GM21619 (cell line): ENCODE results near the gene COX4I1.

Experiments
- ATAC-seq: cut with Tn5 transposase; IDR thresholded peaks from one replicate; pipeline ENCODE4 v1.9.1; 2021; ENCODE audit not compliant: unreplicated experiment

The COX4I1 gene

DNA sequence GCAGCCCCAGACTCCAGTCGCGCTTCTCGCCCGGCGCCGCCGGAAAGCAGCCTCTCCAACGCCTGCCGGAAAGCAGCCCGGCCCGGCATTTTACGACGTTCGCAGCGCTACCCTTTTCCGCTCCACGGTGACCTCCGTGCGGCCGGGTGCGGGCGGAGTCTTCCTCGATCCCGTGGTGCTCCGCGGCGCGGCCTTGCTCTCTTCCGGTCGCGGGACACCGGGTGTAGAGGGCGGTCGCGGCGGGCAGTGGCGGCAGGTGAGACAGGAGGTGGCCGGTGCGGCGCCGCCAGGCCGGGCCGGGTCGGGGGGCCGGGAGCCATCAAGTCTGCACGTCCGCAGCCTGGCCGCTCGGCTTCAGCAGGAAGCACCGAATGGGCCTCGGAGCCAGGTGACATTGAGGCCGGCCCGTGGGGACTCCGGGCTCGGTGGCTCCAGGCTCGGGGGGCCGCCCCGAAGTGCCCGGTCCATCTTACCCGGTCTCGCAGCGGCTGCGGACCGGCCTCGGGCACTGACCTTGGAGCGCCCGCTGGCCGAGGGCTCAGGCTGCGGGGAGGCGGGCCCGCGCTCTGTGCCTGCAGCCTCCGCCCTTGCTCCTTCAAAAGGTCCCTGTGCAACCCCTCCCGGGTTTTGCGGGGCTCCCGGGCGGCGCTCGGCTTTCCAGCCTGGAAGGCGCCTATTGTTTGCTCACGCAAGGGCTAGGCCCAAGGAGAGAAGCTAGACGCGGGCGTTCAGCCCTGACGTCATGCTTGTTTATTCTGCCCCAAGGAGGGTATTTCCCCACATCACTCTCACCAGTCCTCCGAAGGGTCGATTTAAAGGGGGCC lies at the start of gene COX4I1, which contains the start of gene EMC8:
COX4I1 (plus strand) TSS at position 199 of the 824 bp plus-strand sequence. CDS start 1,511 bp downstream, outside the sequence.
EMC8 (minus strand) TSS at position 48 of the 824 bp plus-strand sequence. CDS start 249 bp downstream, outside the sequence.
- peak; percentile 79 for ATAC-seq

DNA sequence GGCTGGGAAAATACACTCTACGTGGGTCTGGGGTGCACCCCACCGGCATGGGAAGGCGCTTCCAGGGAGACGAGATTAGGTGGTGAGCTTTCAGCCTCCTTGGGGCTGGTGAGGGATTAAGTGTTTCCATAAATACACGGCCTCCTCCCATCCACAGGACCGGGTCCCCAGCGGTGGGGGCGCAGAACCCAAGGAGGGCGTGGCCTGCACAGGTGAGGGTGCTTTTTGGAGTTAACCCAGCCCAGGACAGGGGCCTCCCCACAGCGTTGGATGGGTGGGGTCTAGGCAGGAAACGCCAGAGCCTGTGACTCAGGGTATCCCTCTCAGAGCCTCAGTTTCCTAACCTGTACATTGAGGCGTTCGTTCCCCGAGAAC lies 49.7 kb upstream of the COX4I1 start:
- ATAC-seq = no peak

DNA sequence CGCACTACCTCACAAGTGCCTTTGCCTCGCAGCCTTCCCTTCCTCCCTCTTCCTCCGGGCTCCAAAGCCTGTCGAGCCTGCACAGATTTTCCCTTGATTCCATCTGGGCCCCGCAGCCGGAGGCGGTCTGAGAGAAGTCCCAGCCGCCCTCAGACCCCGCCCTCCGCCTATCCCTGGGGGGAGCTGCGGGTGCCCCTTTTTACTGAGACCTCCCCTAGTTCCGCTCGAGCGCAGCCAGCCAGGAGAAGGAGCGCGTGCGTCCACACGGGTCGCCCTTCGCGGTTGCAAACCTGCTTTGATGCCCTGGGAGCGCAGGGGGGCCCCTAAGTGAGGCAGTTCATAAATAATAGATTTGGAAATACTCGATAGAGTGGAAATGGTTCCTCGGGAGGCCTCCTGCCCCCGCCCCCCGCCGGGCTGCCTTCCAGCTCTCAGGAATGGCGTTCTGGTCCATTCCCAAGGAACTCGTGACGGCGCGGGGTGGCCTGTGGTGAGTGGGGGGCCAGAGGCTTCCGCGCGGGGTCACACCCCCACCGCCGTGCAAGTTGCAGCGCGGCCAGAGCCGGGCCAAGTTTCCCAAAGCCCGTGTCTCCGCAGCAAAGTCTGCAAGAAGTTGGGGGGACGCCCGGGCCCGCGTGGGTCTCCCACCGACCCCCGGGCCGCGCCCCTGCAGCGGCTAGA lies 49.2 kb upstream of the COX4I1 start:
- no peak for ATAC-seq

DNA sequence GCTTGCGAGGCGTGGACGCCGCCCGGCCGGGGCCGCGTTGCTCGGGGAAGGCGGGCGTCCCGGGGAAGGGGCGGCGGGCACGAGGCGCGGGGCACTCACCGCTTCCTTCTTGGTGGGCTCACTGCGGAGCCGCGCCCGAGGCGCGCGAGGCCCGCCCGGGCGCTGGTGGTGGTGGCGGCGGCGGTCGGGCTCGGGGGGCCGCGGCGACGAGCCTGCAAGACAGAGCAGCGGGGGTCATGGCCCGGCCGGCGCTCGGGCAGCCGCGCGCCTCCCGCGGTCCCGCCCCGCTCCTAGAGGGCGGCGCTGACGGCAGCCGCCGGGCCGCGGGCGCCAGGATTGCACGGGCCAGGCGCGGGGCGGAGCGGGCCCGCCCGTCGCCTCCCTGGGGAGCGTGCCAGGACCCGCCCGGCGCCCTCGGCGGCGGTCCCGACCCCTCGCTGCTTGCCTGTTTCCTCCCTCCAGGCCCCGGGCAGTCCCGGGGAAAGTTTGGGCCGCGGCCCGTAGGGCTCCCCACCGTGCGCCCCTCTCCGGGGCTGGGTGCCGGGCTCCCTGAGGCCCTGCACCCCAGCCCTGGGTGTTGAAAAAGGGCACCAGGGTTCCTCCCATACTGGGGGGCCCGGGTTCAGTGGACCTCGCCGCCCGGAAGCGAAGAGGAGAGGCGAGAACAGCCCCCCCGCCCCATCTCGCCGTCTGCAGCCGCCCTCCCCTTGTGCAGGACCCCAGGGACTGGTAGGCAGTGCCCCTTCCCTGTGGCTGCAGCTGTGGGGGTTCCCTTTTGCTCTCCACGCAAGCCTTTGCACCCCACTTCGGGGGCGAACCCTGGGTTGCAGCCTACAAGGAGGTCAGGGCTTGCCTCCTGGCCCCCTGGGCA lies 48.4 kb upstream of the COX4I1 start, which contains the start of gene C16orf74:
C16orf74 (minus strand) TSS at position 270 of the 871 bp plus-strand sequence. CDS start 15,879 bp downstream, outside the sequence.
- ATAC-seq = no peak

DNA sequence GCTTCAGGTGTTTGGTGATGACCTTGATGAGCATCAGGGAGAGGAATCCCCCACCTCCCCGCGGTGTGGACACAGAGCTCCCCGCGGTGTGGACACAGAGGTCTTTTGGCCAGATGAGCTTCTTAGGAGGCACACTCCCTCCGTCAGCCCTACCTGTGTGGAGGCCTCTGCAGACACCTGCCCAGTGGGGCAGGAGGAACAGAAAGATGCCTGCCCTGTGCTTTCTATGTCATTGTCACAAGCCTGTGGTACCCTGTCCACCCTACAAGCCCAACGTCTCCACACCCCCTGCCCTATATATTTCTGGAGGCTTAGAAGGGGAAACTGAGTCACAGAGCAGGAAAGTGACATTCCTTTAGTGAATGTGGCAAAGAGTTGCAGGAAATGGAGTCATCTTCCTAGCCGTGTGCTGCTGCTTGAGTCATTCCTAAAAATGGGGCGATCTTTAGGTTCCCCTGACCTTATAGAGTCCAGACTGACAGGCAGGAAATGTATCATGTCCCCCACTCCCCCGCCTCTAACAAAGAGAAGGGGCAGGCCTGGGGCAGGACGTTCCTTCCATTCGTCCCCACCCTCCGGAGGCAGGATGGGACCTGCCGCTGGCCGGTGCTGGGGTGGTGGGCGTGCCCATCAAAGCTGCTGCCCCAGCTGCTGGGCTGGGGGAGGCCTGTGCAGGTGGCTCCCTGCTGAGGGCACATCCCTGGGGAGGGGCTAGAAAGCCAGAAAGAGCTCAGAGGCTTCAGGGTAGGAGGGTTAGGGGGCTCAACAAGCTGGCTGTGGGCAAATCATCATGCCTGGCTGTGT lies 47.6 kb upstream of the COX4I1 start:
- ATAC-seq = no peak

DNA sequence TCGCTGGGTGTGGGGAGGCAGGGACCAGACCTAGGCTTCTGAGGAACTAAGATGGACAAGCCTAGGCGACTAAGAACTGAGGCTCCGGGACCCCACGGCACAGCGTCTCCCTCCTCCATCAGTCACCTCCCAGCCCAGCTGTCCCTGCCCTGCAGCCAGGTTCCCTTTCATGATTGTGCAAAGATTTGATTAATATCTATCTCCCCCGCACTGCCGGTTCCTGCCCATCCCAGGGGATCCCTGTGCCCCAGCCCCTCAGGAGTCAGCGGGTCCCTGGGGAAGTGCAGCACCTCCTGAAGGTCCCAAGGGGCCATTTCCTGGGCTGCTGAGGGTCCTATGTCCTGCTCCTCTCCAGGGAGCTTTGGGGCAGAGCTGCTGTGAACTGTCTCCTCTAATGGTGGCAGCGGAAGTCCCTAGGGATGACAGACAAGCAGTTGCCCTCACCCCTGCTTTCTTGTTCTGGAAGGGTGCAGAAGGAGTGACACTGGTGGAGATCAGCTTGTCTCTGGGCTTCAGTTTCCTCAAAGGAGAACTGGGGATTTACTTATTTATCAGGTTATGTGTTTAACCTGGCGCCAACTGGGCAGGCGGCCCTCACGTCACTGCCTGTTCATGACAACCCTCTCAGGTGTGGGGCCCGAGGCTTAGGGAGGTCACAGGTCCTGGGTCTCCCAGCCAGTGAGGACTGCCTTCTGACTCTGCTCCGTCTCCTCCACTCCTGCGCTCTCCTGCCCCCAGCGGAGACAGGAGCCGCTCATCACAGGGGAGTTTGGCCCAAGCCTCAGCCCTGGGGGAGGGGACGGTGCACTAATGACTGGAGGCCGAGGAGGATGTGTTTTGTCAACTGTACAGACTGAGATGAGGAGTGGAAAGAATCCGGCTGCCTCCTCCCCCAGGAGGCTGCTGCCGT lies 46.7 kb upstream of the COX4I1 start:
- ATAC-seq = no peak

DNA sequence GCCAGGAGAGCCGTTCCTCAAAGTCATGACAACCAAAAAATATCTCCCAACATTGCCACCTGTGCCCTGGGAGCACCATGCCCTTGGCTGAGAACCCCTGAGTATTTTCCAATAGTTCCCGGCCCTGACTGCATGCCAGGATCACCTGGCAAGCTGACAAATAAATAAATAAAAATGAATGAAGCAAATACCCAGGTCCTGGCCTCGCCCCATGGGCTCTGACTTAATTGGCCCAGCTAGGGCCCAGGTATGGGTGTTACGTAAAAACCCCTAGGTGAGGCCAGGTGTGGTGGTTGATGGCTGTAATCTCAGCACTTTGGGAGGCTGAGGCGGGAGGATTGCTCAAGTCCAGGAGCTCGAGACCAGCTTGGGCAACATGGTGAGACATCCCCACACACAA lies 45.9 kb upstream of the COX4I1 start:
- ATAC-seq = no peak

DNA sequence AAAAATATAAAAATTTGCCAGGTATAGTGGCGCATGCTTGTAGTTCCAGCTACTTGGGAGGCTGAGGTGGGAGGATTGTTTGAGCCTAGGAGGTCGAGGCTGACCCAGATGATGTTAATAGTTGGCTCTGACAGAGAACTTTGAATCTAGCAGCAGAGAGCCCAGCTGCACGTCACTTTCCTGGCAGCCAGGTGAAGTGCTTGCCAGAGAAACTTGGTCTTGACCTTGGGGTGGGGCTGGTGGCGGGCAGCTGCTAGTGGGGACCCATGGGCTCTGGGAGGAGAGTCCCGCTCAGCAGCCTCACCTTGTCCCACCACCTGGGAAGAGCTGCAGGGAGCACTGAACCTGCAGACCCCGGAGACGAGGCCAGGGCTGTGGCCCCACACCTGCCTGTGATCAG lies 45.5 kb upstream of the COX4I1 start:
- no peak for ATAC-seq

DNA sequence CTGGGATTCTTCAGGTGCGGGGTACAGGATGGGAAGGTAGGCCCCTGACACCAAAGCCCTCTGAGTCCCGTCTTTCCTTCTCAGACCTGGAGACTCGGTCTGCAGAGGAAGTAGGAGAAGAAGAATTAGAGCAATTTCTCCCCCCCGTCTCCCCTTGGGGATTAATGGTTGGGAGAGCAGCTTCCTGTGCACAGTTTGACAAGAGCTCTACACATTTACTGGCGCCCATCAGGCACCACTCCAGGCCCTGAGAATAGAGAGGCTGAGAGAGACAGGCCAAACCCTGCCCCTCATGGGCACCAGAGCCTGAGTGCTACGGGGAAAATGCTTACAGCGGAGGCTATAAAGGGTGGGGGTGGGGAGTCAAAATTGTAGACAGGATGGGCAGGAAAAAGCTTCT lies 45.1 kb upstream of the COX4I1 start:
- ATAC-seq = no peak

DNA sequence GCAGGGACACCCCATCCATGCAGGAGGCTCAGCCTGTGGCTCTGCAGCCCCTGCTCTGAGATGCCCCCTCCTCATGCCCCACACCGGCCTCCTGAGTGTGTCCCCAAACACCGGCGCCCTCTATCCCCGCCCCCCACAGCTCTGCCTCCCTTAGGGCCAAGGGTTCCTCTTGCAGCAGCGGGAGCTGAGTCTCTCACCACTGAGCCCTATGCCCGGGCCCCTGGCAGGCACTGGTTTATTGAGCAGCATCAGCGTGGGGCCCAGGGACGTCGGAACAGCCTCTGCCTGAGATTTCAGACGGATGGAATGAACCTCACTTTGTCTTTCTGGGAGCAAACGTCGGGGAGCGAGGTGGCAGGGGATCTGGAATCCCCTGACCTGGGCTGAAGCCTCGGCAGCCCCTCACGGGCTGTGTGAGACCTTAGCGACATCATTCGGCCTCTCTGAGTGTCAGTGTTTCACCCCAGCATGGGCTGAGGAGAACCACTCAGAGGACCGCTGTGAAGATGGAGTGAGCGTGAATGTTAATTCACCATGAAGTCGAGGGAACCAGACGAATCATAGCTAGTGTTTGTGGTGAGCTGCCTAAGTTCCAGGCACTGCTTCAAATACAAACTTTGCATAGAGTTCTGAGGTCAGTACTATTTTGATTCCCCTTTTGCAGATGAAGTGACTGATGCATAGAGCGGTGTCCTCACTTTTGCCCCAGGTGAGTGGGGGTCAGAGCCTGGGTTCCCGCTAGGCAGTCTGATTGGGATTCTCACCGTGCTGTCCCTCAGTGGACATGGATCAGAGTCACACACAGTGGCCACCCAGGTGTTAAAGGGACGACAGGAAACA lies 43.3 kb upstream of the COX4I1 start:
- ATAC-seq = peak; percentile 56

DNA sequence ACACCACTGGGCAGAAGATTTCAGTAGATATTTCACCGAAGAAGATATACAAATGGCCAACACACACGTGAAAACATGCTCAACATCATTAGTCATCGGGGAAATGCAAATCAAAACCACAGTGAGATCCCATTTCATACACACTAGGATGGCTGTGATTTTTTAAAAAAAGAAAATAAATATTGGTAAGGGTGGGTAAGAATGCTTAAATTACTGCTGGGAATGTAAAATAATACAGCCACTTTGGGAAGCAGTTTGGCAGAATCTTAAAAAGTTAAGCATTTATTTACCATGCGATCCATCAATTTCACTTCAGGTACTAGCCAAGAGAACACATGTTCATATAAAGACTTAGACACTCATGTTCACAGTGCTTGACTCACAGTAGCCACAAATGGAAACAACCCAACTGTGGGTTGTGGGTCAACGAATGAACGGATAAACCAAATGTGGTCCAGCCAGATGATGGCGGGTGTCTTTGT lies 42.1 kb upstream of the COX4I1 start:
- ATAC-seq = no peak

DNA sequence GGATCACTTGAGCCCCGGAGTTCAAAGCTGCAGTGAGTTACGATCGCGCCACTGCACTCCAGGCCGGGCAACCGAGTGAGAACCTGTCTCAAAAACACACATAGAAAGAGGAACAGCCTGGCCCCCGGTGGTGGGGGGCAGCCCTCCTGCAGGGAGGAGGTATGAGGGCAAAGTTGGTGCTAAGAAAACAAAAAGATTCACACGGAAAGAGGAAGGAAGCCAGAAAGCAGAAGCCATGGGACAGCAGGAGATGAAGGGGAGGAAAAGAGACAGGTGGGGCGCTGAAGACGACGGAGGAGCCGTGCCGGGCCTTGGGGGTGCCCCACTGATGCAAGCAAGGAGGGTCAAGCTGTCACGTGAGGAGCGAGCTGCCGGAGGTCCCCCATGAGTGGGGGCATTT lies 40.4 kb upstream of the COX4I1 start:
- ATAC-seq = no peak

DNA sequence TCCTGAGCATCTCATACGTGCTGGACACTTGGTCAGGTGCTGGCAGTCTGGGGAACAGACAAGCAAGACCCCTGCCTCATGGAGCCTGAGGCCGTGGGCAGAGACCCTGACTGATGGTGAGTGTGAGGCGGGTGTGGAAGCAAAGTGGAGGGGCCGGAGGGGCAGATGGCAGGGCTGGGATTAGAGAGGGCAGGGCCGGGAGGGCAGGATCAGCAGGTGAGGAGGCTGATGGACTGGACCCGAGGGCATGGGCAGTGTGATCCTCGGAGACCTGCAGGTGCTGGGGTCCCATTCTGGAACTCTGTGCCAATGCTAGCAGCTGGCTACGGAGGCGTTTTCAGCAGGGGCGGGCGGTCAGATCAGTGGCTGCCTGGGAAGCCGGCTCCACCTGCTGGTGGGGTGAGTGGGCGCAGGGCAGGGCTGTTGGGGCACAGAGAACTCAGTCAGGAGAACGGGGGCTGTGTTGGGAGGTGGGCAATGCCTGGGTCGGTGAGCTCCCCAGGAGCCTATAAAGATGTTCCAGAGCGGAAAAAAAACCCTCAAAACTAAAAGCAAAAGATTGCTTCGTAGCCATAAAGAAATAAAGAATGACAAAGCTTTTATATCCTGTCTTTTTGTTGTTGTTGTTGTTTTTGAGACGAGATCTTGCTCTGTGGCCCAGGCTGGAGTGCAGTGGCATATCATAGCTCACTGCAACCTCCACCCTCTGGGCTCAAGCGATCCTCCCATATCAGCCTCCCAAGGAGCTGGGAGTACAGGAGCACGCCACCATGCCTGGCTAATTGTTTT lies 39.7 kb upstream of the COX4I1 start:
- ATAC-seq = no peak

DNA sequence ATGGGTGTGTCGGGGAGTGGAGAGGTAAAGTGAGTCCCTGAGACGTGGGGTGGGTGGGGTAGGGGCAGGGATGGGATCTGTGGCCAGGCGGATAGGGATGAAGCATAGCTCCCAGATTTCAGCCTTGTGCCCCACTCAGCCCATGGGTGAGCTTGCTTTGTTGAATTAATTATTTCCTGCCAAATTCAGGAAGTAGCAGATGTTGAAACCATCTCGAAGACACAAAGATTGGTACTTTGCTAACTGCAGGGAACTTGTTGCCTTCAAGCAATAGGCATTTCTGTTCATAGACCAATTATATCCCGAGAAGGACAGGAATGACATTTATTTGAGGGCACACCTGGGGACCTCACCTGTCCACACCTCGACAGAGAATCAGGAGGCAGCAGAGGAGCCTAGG lies 37.6 kb upstream of the COX4I1 start:
- ATAC-seq = no peak

DNA sequence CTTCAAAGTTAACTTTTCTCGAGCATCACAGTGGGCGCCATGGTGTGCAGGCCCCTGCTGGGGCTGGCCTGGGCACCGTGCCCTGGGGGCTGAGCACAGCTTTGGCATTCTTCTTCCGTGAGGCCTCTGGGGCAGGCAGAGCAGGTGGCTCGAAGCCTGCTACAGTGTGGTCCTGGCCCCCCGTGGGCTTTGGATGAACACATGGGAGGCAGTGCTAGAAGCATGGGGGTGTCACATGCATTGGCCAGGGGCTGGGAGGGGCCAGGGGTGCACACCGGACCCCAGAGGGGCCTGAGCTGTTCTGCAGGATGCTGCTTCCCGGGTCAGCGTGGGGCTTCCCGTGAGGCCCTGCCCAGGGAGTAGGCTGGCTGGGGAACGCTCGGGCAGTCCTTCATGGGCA lies 36.5 kb upstream of the COX4I1 start:
- no peak for ATAC-seq

DNA sequence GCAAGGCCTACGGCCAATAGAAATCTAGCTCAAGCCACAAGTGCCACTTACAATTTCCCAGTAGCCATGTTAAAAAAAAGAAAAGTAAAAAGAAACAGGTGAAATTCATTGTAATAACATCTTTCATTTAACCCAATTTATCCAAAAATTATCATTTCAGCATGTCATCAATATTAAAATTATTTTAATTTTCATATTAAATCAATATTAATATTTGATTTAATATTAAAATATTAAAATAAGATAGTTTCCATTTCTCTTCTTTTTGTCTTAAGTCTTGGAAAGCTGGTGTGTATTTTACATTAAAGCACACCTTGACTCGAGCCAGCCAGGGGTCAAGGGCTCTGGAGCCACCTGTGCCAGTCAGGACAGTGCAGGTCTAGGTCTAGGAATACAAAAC lies 35.9 kb upstream of the COX4I1 start:
- ATAC-seq = no peak

DNA sequence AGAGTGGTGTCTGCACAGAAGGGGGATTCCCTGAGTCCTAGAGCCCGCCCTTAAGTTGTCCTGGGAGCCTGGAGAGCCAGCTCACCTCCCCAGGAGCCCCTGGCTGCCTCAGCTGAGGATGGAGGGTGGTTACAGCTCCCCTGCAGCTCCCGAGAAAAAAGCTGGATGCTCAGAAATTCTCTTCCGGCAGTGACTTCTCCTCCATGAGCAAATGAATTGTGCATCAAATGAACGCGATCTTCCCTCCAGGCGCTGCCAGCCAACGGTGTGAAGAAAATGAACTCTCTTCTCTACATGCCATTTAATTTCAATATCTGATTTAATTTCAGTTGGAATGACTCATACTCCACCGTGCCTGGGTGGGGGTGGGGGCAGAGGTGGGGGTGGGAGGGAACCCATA lies 34.3 kb upstream of the COX4I1 start:
- no peak for ATAC-seq

DNA sequence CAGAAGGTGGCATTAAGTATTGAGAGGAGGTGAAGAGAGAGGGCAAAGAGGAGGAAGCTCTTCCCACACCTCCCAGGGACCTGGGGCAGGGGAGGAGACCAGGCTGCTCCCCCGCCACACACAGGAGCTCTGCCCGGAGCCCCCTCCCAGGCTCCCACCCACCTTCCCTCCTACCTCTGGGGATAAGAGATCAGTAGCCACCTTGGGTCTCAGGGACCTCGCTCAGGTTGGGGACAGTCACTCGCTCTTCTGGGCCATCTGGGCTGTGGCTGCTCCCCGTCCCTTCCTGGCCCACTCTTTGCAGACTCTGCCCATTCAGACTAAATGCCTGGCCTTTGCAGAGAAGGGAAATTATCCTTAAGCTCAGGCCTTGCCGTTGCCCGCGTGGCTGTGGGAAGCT lies 33.7 kb upstream of the COX4I1 start:
- ATAC-seq = no peak
